Central memory CD8-positive, alpha-beta T cell (primary cell): ENCODE data around the gene CIPC.
A peak's percentile ranks its signal among the peaks of the same experiment; 100 is the strongest.

Experiments used
- ATAC-seq: fragments of 150-1000 bp; cut with Tn5 transposase; replicated peaks from 2 replicates; pipeline ENCODE4 v1.10.0; 2022; ENCODE audit warnings: mild to moderate bottlenecking, moderate FRiP score, moderate number of reproducible peaks; ENCODE audit not compliant: poor library complexity, severe bottlenecking; ENCODE audit errors: extremely low read depth
- DNase-seq, 2 donors: peaks; one replicate each; pipeline ENCODE4 v3.0.0; 2021; ENCODE audit warnings: low spot score in 2 of 2
- H3K27ac Mint-ChIP-seq: one replicate; pipeline ENCODE4 v1.8.0; 2022; ENCODE audit warnings: low read depth, mild to moderate bottlenecking, moderate library complexity, mixed read lengths
- H3K27me3 Mint-ChIP-seq: one replicate; pipeline ENCODE4 v1.8.0; 2022; ENCODE audit warnings: mixed read lengths
- H3K36me3 Mint-ChIP-seq: one replicate; pipeline ENCODE4 v1.8.0; 2022; ENCODE audit warnings: mild to moderate bottlenecking, moderate library complexity, mixed read lengths; ENCODE audit not compliant: insufficient read depth
- H3K4me1 Mint-ChIP-seq: one replicate; pipeline ENCODE4 v1.8.0; 2022; ENCODE audit warnings: mixed read lengths
- H3K4me3 Mint-ChIP-seq: one replicate; pipeline ENCODE4 v1.8.0; 2022; ENCODE audit warnings: mild to moderate bottlenecking, moderate library complexity, mixed read lengths
- H3K9me3 Mint-ChIP-seq: one replicate; pipeline ENCODE4 v1.8.0; 2022; ENCODE audit warnings: mixed read lengths

CIPC gene

GRCh38 chr14:77063571-77064171 is 34.4 kb upstream of the CIPC start:
- H3K4me1 Mint-ChIP-seq: no peaks in the 10 kb centered on the region
- ATAC-seq (no peak), DNase-seq (no peak)
- no peak overlapping the region for H3K27ac Mint-ChIP-seq
- no peaks in the 10 kb centered on the region for H3K36me3 Mint-ChIP-seq
- H3K9me3 Mint-ChIP-seq: no peaks in the 10 kb centered on the region
- no peak overlapping the region for H3K4me3 Mint-ChIP-seq
- H3K27me3 Mint-ChIP-seq: peaks cover 18% of the 10 kb centered on the region

GRCh38 chr14:77064521-77065178 is 33.4 kb upstream of the CIPC start:
- H3K27me3 Mint-ChIP-seq: peaks cover 27% of the 10 kb centered on the region
- no peaks in the 10 kb centered on the region for H3K36me3 Mint-ChIP-seq
- DNase-seq (no peak), ATAC-seq (no peak)
- no peaks in the 10 kb centered on the region for H3K4me1 Mint-ChIP-seq
- H3K9me3 Mint-ChIP-seq: no peaks in the 10 kb centered on the region
- H3K4me3 Mint-ChIP-seq: no peak overlapping the region
- no peak overlapping the region for H3K27ac Mint-ChIP-seq

GRCh38 chr14:77065851-77066577 is 32.0 kb upstream of the CIPC start:
- H3K27ac Mint-ChIP-seq: no peak overlapping the region
- DNase-seq (no peak), ATAC-seq (no peak)
- H3K27me3 Mint-ChIP-seq: peaks cover 40% of the 10 kb centered on the region
- H3K36me3 Mint-ChIP-seq: no peaks in the 10 kb centered on the region
- H3K9me3 Mint-ChIP-seq: no peaks in the 10 kb centered on the region
- no peaks in the 10 kb centered on the region for H3K4me1 Mint-ChIP-seq
- H3K4me3 Mint-ChIP-seq: no peak overlapping the region

- Mint-ChIP-seq H3K27ac (no peak overlapping the region), H3K4me3 (no peak overlapping the region), H3K4me1 (no peaks in the 10 kb centered on the region), H3K9me3 (no peaks in the 10 kb centered on the region), H3K27me3 (peaks cover 40% of the 10 kb centered on the region), H3K36me3 (no peaks in the 10 kb centered on the region)
- DNase-seq: no peak
- no peak for ATAC-seq
Measured at GRCh38 chr14:77066578-77067172, 31.4 kb upstream of the CIPC start.

GRCh38 chr14:77067632-77068516 is 30.2 kb upstream of the CIPC start:
- ATAC-seq (no peak), DNase-seq (peak; percentile 17 to 27)
- Mint-ChIP-seq H3K27ac (no peak overlapping the region), H3K9me3 (no peaks in the 10 kb centered on the region), H3K4me3 (no peak overlapping the region), H3K27me3 (peaks cover 40% of the 10 kb centered on the region), H3K4me1 (no peaks in the 10 kb centered on the region), H3K36me3 (no peaks in the 10 kb centered on the region)

GRCh38 chr14:77068517-77069200 is 29.4 kb upstream of the CIPC start:
- Mint-ChIP-seq H3K27ac (no peak overlapping the region), H3K4me3 (no peak overlapping the region), H3K27me3 (peaks cover 40% of the 10 kb centered on the region), H3K36me3 (no peaks in the 10 kb centered on the region), H3K4me1 (no peaks in the 10 kb centered on the region), H3K9me3 (no peaks in the 10 kb centered on the region)
- DNase-seq: no peak
- ATAC-seq: no peak

GRCh38 chr14:77069551-77069950 is 28.5 kb upstream of the CIPC start:
- Mint-ChIP-seq H3K4me3 (no peak overlapping the region), H3K36me3 (no peaks in the 10 kb centered on the region), H3K27ac (no peak overlapping the region), H3K27me3 (peaks cover 40% of the 10 kb centered on the region), H3K4me1 (no peaks in the 10 kb centered on the region), H3K9me3 (no peaks in the 10 kb centered on the region)
- no peak for ATAC-seq
- no peak for DNase-seq

- ATAC-seq (no peak), DNase-seq (no peak)
- Mint-ChIP-seq H3K27me3 (peaks cover 30% of the 10 kb centered on the region), H3K27ac (no peak overlapping the region), H3K36me3 (no peaks in the 10 kb centered on the region), H3K9me3 (no peaks in the 10 kb centered on the region), H3K4me1 (no peaks in the 10 kb centered on the region), H3K4me3 (no peak overlapping the region)
Measured at GRCh38 chr14:77071938-77072388, 26.1 kb upstream of the CIPC start.

- DNase-seq: no peak
- no peaks in the 10 kb centered on the region for H3K9me3 Mint-ChIP-seq
- H3K36me3 Mint-ChIP-seq: peaks cover 2% of the 10 kb centered on the region
- no peak overlapping the region for H3K27ac Mint-ChIP-seq
- peaks cover 9% of the 10 kb centered on the region for H3K27me3 Mint-ChIP-seq
- ATAC-seq: no peak
- H3K4me1 Mint-ChIP-seq: no peaks in the 10 kb centered on the region
- H3K4me3 Mint-ChIP-seq: no peak overlapping the region
Measured at GRCh38 chr14:77074969-77075368, 23.1 kb upstream of the CIPC start.

- Mint-ChIP-seq H3K27ac (no peak overlapping the region), H3K27me3 (no peaks in the 10 kb centered on the region), H3K9me3 (no peaks in the 10 kb centered on the region), H3K36me3 (peaks cover 2% of the 10 kb centered on the region), H3K4me3 (no peak overlapping the region), H3K4me1 (peaks cover 3% of the 10 kb centered on the region)
- ATAC-seq (no peak), DNase-seq (no peak)
Measured at GRCh38 chr14:77076113-77076631, 21.9 kb upstream of the CIPC start.

- H3K4me3 Mint-ChIP-seq: no peak overlapping the region
- no peaks in the 10 kb centered on the region for H3K27me3 Mint-ChIP-seq
- H3K9me3 Mint-ChIP-seq: no peaks in the 10 kb centered on the region
- H3K4me1 Mint-ChIP-seq: peaks cover 5% of the 10 kb centered on the region
- no peak for DNase-seq
- peaks cover 2% of the 10 kb centered on the region for H3K36me3 Mint-ChIP-seq
- no peak overlapping the region for H3K27ac Mint-ChIP-seq
- no peak for ATAC-seq
Measured at GRCh38 chr14:77077040-77077439, 21.0 kb upstream of the CIPC start.
